Panc1 (cell line): ENCODE results near the gene KRTAP10-7.

Source experiments
- POLR2AphosphoS5 ChIP-seq: IDR thresholded peaks from 2 replicates; pipeline ENCODE4 v1.6.1; 2012; ENCODE audit warnings: mild to moderate bottlenecking, low read depth, low read length, moderate library complexity
- SIN3A ChIP-seq: IDR thresholded peaks from 2 replicates; pipeline ENCODE4 v1.6.1; 2012; ENCODE audit warnings: low read depth, mild to moderate bottlenecking, low read length, moderate library complexity, borderline replicate concordance; ENCODE audit not compliant: insufficient read depth
- TF ChIP-seq, protein P1 (sequence below): fragments of 450-650 bp; IDR thresholded peaks from 2 replicates; pipeline ENCODE4 v1.5.1; 2017; ENCODE audit warnings: mild to moderate bottlenecking

DNA sequence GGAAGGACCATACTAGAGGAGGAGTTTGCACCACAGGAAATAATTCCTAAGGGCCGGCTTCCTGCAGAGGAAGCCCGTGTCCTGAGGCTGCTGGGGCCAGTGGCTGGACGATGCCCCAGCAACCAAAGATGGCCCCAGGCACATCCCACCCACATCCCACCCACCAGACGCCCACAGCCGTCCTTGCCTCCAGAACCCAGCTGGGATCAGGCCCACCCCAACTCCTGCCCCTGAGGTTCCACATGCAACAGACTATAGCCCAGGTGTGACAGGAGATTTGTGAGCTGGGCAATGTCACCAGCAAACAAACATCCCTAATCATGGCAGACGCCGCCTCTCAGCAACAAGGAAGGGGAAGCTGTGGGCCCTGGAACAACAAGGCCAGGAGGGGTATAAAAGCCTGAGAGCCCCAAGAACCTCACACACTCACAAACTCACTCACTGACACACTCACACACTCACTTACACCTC, 26.3 kb downstream of the KRTAP10-7 start, which contains the start of gene KRTAP10-9:
- TF ChIP-seq POLR2AphosphoS5 (no peak), SIN3A (no peak)
- TF ChIP-seq, protein P1, sequence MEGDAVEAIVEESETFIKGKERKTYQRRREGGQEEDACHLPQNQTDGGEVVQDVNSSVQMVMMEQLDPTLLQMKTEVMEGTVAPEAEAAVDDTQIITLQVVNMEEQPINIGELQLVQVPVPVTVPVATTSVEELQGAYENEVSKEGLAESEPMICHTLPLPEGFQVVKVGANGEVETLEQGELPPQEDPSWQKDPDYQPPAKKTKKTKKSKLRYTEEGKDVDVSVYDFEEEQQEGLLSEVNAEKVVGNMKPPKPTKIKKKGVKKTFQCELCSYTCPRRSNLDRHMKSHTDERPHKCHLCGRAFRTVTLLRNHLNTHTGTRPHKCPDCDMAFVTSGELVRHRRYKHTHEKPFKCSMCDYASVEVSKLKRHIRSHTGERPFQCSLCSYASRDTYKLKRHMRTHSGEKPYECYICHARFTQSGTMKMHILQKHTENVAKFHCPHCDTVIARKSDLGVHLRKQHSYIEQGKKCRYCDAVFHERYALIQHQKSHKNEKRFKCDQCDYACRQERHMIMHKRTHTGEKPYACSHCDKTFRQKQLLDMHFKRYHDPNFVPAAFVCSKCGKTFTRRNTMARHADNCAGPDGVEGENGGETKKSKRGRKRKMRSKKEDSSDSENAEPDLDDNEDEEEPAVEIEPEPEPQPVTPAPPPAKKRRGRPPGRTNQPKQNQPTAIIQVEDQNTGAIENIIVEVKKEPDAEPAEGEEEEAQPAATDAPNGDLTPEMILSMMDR, result no peak
